ENCODE data around the gene ASCL5.
"Not testable (repeated sequence)": the region's sequence is repeated elsewhere in the genome, so short reads cannot be mapped to it uniquely, and the experiment has no call there.

The ASCL5 gene

GRCh38 chr1:201167041-201167991, 40.3 kb upstream of the ASCL5 start:
- H3K27me3 ChIP-seq (ENCODE audit: insufficient read depth, low read length, poor library complexity) = peaks cover 19% of the 10 kb centered on the region
- no peak overlapping the region for H3K4me3 ChIP-seq (ENCODE audit: low read depth in 1 of 2, low read length in 2 of 2)
- no peak for DNase-seq
- ATAC-seq (ENCODE audit: insufficient read depth, low read depth) = no peak
- no peaks in the 10 kb centered on the region for H3K9me3 ChIP-seq (ENCODE audit: insufficient read depth, low read length, severe bottlenecking)
- H3K27ac ChIP-seq (ENCODE audit: low read length) = no peak overlapping the region
- TF ChIP-seq EZH2 (IDR thresholded peaks at IDR 0.05; ENCODE audit: borderline replicate concordance, low read depth, low read length, severe bottlenecking) (no peak), CTCF (IDR thresholded peaks at IDR 0.05; ENCODE audit: borderline replicate concordance, extremely low read depth, low read length, poor library complexity, severe bottlenecking) (no peak)
- H3K9ac ChIP-seq (ENCODE audit: low read depth, low read length) = no peak overlapping the region
- no peaks in the 10 kb centered on the region for H3K4me1 ChIP-seq (ENCODE audit: insufficient read depth, low read length)
- no peak overlapping the region for H3K4me2 ChIP-seq (ENCODE audit: insufficient read depth, low read length)
- no peaks in the 10 kb centered on the region for H4K20me1 ChIP-seq (ENCODE audit: insufficient read depth, low read length)
- no peaks in the 10 kb centered on the region for H3K36me3 ChIP-seq (ENCODE audit: insufficient read depth, low read length)
- no peaks in the 10 kb centered on the region for H3K79me2 ChIP-seq (ENCODE audit: insufficient read depth, low read length)
- no peak overlapping the region for H2AFZ ChIP-seq (ENCODE audit: low read depth, low read length)

GRCh38 chr1:201164645-201165044, 37.7 kb upstream of the ASCL5 start:
- H3K9me3 ChIP-seq (ENCODE audit: insufficient read depth, low read length, severe bottlenecking) = no peaks in the 10 kb centered on the region
- no peak overlapping the region for H3K27ac ChIP-seq (ENCODE audit: low read length)
- H3K79me2 ChIP-seq (ENCODE audit: insufficient read depth, low read length) = no peaks in the 10 kb centered on the region
- H4K20me1 ChIP-seq (ENCODE audit: insufficient read depth, low read length) = no peaks in the 10 kb centered on the region
- H3K27me3 ChIP-seq (ENCODE audit: insufficient read depth, low read length, poor library complexity) = peaks cover 14% of the 10 kb centered on the region
- TF ChIP-seq CTCF (IDR thresholded peaks at IDR 0.05; ENCODE audit: borderline replicate concordance, extremely low read depth, low read length, poor library complexity, severe bottlenecking) = no peak
- no peak for TF ChIP-seq EZH2 (IDR thresholded peaks at IDR 0.05; ENCODE audit: borderline replicate concordance, low read depth, low read length, severe bottlenecking)
- no peak overlapping the region for H3K4me3 ChIP-seq (ENCODE audit: low read depth in 1 of 2, low read length in 2 of 2)
- H3K9ac ChIP-seq (ENCODE audit: low read depth, low read length) = no peak overlapping the region
- DNase-seq = no peak
- no peak overlapping the region for H3K4me2 ChIP-seq (ENCODE audit: insufficient read depth, low read length)
- no peaks in the 10 kb centered on the region for H3K4me1 ChIP-seq (ENCODE audit: insufficient read depth, low read length)
- H3K36me3 ChIP-seq (ENCODE audit: insufficient read depth, low read length) = no peaks in the 10 kb centered on the region
- no peak for ATAC-seq (ENCODE audit: insufficient read depth, low read depth)
- no peak overlapping the region for H2AFZ ChIP-seq (ENCODE audit: low read depth, low read length)

- H2AFZ ChIP-seq (ENCODE audit: low read depth, low read length) = no peak overlapping the region
- H3K9me3 ChIP-seq (ENCODE audit: insufficient read depth, low read length, severe bottlenecking) = no peaks in the 10 kb centered on the region
- DNase-seq (no peak), ATAC-seq (ENCODE audit: insufficient read depth, low read depth) (no peak)
- no peak overlapping the region for H3K27ac ChIP-seq (ENCODE audit: low read length)
- no peaks in the 10 kb centered on the region for H3K4me1 ChIP-seq (ENCODE audit: insufficient read depth, low read length)
- TF ChIP-seq EZH2 (IDR thresholded peaks at IDR 0.05; ENCODE audit: borderline replicate concordance, low read depth, low read length, severe bottlenecking) (no peak), CTCF (IDR thresholded peaks at IDR 0.05; ENCODE audit: borderline replicate concordance, extremely low read depth, low read length, poor library complexity, severe bottlenecking) (no peak)
- peaks cover 14% of the 10 kb centered on the region for H3K27me3 ChIP-seq (ENCODE audit: insufficient read depth, low read length, poor library complexity)
- no peak overlapping the region for H3K4me2 ChIP-seq (ENCODE audit: insufficient read depth, low read length)
- H3K9ac ChIP-seq (ENCODE audit: low read depth, low read length) = no peak overlapping the region
- no peaks in the 10 kb centered on the region for H3K36me3 ChIP-seq (ENCODE audit: insufficient read depth, low read length)
- H4K20me1 ChIP-seq (ENCODE audit: insufficient read depth, low read length) = no peaks in the 10 kb centered on the region
- no peaks in the 10 kb centered on the region for H3K79me2 ChIP-seq (ENCODE audit: insufficient read depth, low read length)
- H3K4me3 ChIP-seq (ENCODE audit: low read depth in 1 of 2, low read length in 2 of 2) = no peak overlapping the region
Observed at GRCh38 chr1:201163707-201164106, 36.7 kb upstream of the ASCL5 start.

GRCh38 chr1:201163036-201163435, 36.1 kb upstream of the ASCL5 start:
- H3K36me3 ChIP-seq (ENCODE audit: insufficient read depth, low read length); H3K9me3 ChIP-seq (ENCODE audit: insufficient read depth, low read length, severe bottlenecking); ATAC-seq (ENCODE audit: insufficient read depth, low read depth); DNase-seq; H3K4me1 ChIP-seq (ENCODE audit: insufficient read depth, low read length); H3K4me2 ChIP-seq (ENCODE audit: insufficient read depth, low read length); H3K27ac ChIP-seq (ENCODE audit: low read length); H4K20me1 ChIP-seq (ENCODE audit: insufficient read depth, low read length); H3K9ac ChIP-seq (ENCODE audit: low read depth, low read length); H2AFZ ChIP-seq (ENCODE audit: low read depth, low read length); H3K4me3 ChIP-seq (ENCODE audit: low read depth in 1 of 2, low read length in 2 of 2); H3K79me2 ChIP-seq (ENCODE audit: insufficient read depth, low read length): not testable (repeated sequence)
- peaks cover 14% of the 10 kb centered on the region for H3K27me3 ChIP-seq (ENCODE audit: insufficient read depth, low read length, poor library complexity)

All from DND-41 (cell line).